Measurements from ENCODE around the gene IPPK.

The IPPK gene, protein sequence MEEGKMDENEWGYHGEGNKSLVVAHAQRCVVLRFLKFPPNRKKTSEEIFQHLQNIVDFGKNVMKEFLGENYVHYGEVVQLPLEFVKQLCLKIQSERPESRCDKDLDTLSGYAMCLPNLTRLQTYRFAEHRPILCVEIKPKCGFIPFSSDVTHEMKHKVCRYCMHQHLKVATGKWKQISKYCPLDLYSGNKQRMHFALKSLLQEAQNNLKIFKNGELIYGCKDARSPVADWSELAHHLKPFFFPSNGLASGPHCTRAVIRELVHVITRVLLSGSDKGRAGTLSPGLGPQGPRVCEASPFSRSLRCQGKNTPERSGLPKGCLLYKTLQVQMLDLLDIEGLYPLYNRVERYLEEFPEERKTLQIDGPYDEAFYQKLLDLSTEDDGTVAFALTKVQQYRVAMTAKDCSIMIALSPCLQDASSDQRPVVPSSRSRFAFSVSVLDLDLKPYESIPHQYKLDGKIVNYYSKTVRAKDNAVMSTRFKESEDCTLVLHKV

DNA sequence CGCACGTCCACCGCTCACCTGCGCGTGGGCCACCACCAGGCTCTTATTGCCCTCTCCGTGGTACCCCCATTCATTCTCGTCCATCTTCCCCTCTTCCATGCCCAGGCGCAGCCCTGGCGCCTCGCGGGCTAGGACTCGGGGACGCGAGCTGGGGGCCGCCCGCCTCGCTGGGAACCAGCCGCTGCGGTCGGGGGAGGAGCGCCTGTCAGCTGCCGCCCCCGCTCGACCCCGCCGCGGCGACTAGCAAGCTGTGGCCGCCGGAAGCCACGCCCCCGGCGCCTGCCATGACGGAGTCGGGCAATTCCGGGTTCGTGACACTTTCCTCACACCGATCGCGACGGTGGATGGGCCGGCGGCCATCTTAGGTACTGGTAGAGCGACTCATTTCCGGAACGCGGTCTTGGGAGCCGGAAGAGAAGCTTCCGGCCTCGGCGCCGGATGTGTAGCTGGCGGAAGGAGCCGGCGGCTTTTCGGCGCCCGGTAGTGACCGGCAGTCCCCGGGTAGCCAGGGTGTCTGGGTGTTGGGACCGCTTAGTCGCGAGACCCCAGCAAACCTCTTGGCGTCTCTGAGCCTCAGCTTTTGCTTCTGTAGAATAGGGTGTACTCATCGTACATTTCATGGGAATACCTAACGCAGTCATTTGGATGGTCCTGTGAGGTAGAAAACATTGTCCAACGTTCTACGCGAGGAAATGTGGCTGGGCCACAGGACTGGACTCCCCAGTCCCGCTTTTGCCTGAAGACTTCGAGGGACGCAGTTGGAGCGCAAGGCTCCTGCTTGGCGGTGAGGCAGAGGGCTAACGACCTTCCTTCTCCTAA is at the start of gene IPPK:
Gene IPPK, minus strand, starts transcription at position 242 of the 819 bp plus-strand sequence. Its CDS starts 143 bp downstream, at position 99.
- DNase-seq = peak; percentile 88

DNA sequence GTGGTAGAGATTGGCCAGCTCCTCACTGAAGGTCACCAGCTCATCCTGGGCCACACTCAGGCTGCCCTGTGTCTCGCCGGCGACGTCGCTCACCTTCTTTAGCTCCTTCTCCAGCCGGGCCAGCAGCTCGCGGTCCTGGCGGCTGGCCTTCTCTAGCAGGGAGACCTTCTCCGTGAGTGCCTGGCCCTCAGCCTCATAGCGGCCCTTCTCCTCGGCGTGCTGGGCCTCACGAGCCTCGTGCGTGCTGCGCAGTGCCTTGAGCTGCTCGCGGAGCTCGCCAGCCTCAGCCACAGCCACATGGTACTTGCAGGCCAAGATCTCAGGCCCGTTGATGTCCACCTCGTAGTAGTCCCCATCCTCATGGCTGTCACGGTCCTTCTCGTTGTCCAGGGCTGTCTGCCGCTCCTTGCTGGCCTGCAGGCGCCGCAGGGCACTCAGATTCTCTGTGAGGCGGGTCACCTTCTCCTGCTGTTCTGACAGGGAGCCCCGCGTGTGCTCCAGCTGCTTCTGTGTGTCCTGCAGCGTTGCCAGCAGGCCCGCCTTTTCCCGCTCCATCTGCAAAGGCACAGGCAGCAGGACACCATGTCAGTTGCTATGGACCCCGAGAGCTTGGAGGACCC is 49.2 kb upstream of the IPPK start:
- no peak for DNase-seq

DNA sequence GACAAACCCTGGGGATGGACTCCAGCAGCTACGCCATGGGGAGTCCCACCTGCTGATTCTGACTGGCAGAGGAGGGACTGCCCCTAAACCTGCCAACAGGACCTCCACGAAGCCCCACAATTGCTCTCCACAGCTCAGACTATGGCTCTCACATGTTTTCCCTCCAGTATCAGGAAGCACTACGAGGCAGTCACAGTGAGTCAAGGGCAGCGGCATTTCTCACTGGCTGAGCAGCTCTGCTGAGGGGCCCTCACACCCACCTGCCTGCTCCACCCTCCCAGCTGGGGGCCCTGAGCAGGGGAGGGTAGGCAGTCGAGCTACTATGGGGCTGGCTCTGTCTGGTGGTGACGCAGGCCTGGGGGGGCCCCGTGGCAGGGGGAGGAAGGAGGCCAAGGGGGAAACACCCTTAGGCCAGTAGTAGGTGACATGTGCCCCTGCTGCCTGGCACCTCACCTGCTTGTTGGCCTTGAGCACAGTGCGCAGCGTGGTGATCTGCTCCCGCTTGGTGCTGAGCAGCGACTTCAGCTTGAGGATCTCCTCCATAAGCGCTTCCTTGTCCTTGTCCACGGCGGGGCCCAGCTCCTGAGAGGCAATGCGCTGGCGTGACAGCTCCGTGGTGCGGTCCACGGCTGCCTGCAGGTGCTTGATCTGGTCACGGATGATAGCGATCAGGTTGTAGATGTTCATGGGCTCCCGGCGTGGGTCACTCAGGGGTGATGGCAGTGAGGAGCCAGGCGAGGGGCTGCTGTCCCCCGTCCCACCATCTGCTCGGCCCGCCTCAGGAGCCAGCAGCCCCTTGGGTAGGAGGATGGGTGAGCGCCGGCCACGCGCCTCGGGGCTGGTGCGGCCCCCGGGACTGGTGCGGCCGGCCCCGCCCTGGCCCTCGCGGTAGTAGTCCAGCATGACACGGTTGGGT is 48.4 kb upstream of the IPPK start:
- DNase-seq = no peak

DNA sequence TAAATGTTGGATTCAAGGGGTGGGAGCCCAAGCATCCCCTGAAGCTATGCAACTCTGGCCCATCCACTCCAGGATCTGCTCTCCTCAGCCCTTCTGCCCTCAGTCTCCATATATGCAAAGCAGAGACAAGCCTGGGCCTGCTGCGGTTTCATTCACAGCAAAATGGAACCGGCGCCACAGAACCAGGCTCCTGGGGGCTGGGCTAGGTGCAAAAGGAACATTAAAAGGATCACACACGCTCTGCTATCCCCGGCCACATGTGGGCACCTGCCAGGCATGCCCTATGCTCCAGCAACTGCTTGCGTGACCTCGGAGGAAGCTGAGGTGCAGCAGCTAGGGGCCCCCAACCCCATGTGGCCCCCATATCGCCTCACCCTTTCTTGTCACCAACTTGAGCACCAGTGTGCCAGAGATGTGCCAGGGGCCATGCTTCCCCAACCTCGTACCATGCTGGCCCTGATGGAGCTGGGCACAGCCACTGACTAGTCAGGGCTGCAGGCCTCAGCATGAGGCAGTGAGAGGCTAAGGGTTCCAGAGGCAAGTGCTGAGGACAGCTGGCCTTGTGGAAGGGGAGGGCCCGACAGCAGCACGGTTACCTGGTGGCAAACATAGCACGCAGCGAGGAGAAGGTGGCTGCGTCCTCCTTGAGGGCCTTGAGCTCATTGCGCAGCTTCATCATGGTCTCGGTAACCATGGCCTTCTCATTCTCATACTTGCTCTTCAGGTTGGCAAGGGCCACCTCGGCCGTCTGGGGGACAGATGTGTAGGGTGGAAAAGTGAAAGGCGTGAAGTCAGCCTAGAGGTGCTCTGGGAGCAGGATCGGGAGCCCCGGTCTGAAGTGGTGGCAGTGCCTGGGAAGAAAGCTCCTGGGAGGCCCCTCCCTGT is 47.5 kb upstream of the IPPK start:
- no peak for DNase-seq

DNA sequence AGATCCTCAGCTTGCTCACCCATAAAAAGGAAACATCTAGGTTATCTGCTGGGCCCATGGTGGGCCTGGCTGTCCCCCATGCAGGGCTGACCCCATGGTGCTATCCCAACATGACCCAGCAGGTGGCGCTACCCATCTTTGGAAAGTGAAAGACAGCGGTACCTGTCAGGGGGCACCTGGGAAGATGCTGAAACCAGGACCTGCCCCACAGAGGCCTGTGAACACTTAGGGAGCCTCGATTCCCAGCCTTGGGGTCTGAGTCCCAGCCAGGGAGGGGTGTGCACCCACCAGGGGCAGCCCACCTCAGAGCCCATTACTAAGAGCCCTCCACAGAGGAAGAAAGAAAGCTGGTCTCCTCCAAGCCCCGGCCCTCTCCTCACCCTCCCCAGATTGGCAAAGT is 46.6 kb upstream of the IPPK start:
- DNase-seq = peak; percentile 4

DNA sequence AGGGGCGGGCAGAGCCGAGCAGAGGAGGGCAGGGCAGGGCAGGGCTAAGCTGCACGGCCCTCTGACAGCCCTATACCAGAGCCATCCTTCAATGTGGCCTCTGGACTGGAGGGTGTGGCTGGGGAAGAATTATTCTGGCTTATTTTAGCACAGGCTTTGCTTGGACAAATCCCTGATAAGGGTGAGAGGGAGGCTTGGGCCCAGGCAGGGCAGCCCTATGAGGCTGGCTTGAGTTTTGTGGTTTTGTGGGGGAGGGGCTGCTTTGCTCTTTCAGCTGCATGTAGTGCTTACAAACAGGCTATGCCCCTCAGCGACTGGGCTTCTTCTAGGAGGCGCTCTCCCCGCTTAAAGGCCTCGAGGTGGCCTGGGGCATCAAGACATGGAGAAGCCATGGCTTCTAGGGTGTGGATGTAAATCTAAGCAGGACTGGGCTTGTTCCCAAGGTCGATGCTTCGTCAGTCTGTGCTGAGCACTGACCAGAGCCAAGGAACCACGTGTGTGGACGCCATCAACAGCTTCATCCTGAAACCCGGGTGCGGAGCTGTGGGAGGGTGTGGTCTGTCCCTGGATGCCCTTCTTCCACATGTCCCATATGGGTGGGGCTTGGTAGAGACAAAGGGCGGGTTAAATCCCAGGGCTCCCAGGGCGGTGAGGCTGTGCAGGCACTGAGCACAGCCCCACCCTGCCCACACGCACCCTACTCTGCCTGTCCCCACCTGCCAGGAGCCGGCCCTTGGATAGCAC is 45.7 kb upstream of the IPPK start:
- DNase-seq = no peak

DNA sequence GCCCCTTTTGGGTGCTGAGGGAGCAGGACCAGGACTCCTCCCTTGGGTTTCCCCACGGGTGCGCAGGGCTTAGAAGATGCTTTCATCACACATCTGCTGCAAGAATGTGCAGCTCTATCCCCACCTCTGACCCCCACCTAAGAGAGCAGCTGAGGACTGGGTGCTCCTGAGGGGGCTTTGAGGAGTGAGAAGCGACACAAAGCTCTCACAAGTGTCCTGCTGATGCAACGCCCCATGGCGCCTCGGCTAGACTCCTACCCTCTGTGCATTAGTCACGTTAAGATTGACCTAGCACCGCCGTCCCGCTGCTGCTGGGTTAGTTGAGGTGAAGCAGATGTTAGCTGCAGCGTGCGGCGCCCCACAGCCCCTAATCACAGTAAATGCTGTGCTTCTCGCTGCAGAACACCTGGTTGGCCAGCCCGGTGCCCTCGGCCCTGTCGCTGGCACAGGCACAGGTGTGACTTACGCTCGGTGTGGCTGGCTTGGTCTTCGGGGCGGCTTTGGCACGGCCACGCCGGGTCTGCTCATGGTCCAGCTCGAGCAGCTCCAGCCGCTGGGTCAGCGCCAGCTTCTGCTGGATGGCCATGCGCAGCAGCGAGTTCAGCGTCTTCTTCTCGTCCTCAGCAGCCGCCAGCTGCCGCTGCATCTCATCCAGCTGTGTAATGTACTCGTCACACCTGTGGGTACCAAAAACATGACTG is 45.0 kb upstream of the IPPK start:
- no peak for DNase-seq

DNA sequence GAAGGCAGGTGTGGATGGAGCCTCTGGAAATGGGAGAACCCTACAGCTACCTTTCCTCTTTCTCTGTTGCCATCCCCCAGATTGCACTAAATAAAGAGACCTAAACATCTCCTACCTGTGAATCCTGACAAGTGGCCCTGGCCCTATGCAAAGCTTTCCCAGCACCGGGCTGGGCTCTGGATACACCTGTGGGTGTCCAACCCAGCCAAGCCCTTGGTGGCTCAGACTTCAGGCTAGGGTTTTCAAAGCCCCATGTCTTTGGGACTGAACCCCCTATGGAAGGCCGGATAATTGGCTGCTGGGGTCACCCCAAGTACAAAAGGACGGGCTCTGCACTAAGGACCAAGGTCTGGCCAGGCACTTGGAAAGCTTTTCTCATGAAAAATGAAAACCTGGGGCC is 44.1 kb upstream of the IPPK start:
- DNase-seq = no peak

DNA sequence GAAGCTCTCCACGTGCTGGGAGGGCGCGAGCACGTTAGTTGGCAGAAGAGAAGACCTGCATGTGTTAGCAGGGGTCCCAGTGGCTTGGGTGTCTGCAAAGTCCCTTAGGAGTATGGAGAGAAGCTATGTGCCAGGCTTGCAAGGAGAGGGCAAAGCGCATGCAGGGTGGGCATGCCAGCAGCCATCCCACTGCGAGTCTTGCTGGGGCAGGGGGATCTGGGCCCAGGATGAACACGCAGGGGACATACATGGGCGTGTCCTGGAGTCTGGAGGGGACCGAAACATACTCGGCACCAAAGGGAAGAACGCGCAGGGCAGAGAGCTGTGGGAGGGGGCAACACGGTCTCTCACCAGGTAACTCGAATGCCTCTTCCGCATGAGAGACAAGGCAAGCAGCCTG is 43.6 kb upstream of the IPPK start:
- DNase-seq = no peak

DNA sequence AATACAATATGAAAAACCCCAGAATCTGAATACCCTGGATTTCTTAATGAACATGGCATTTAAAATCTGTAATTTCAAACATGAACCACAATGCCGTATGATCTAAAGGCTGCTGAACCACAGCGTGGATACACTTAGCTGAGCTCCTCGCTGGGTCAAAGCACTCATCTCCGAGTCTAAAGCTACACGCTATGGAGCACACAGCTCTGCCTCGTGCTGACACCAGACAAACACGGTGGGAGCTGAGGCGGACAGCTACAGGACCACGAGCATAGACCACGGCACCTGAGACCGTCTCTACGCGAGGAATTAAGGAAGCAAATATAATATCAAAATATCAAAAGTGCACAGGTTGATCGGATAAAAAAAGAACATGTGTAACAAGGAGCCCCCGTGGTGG is 42.8 kb upstream of the IPPK start:
- DNase-seq = no peak

DNA sequence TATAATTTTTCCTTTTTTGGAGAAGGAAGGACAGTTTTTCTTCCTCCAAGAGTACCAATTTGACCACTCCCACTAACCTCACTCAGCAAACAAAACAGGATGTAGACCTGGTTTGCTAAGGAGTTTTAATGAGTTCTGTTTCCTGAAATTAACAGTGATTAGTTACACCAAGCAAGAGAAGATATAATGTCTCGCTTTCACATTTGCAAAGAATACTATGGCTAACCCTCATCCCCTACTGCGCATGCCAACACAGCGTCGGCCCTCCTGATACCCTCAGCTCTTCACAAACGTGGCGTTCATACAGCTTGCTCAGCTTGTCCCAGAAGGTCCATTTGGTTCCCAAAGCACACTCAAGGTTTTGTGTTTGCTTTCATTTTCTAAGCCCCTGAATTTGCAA is 41.9 kb upstream of the IPPK start:
- DNase-seq = no peak

DNA sequence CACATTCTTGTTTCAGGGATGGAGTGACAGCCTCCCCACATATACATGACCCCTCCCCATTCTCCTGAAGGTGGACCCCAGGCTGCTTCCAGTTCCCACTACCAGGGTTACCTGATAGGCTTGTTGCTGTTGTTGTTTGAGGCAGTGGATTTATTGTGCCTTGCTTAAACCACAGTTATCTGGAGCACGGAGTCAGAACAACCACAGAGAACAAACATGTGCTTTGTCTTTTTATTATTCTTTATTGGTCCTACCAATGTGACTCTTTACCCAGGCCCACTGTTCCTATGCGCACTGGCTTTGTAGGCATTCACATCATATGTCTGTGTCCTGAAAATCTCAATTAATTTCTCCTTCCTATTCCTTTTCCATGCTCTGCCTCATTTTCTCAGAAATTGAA is 41.2 kb upstream of the IPPK start:
- no peak for DNase-seq

DNA sequence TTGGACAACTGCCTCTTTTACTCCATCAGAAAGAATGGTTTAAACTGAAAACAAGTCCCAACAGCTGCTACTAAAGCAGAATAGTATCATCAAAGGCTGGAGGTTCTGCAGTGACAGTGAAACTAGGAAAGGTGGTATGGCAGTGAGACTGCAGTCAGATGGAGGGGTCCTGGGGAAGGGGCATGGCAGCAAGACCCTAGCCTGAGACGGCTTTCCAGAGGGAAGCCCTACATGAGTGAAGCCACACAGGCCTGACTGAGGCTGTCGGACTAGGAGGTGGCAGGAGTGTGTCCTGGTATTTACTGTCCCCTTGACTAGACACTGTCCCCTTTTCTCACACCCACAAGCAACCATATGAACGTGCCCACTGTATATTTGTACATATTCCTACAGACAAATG is 40.4 kb upstream of the IPPK start:
- no peak for DNase-seq

DNA sequence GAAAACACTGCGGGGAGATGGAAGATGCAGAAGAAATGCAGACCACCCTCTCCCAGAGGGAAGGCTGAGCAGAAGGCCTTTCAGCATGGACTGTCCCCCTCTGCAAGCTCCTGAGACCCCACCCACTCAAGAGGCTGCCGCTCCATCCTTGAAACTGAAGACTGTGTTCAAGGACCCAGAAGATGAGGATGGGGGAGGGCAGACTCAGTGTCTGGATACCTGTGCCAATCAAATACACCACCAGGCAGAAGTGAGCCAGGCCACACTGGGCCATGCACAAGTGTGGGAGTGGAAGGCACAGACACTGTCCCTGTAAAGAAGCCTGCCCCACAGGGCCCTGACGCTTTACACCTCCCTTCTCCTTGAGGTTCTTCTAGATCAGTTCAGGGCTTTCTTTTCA is 40.0 kb upstream of the IPPK start:
- DNase-seq = no peak

DNA sequence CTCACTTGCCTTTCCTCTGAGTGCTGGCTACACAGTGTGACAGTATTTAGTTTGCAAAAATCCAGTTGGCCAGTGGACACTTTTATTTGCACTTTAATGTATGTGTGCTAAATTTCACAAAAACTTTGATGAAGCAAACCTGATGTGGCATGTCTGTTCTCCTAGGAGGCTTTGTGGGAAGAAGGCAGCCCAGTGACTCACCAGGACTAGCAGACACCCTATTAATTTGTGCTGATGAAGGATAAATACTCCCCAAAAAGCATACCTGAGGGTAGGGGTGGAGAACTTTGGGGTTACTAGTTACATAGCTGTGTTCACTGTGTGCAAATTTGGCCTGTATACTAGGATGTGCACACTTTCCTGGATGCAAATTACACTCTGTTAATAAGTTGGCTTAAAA is 39.3 kb upstream of the IPPK start:
- DNase-seq = no peak

DNA sequence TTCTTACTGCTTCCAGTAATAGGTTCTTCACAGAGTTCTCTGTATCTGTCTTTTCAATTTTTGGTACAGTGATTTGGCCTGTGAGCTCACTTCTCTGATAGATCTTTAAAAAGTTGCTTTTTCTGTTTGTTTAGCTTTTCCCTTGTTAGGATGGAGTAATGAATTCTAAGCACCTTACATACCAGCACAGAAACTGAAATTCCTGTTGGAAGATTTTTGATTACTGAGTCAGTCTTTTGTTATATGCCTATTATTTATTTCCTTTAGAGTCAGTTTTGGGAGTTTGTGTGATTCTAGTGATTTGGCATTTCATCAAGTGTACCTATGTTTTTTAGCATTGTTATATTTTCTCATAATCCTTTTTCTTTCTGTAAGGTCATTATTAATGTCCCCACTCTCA is 37.6 kb upstream of the IPPK start:
- no peak for DNase-seq

DNA sequence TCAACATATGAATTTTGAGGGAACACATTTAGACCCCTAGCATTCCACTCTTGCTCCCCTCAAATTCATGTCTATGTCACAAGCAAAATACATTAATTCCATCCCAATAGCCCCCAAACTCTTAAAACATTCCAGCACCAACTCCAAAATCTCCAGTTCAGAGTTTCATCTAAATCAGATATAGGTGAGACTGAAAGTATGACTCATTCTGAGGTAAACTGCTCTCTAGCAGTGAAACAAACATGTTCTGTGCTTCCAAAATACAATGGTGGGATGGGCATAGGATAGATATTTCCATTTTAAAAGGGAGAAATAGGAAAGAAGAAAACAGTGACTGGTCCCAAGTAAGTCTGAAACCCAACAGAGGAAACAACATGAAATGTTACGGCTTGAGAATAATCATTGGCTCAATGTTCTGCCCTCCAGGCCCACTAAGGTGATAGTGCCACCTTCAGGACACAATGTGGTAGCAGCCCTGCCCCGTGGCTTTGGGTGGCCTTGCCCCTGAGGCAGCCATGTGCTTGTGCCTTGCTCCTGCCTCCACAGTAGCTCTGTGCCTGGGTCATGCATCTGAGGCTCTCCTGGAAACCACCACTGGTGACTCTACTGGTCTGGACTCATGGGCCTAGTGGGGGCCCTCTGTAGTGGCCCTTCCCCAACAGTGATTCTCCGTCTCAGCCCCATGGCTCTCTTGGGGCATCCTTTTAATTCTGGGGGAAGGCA is 36.4 kb upstream of the IPPK start:
- no peak for DNase-seq

DNA sequence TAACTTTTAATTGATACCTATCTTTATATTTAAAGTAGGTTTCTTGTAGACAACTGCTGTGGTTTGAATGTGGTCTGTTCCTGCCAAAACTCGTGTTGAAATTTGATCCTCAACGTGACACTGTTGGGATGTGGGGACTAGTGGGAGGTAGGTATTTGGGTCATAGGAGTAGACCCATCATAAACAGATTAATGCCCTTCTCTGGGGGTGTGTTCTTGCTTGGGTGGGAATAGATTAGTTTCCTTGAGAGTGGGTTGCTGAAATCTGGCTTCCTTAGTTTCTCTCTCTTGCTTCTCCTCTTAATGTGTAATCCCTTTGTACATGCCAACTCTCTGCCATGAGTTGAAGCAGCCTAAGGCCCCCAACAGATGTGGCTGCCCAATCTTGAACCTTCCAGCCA is 34.6 kb upstream of the IPPK start:
- no peak for DNase-seq

DNA sequence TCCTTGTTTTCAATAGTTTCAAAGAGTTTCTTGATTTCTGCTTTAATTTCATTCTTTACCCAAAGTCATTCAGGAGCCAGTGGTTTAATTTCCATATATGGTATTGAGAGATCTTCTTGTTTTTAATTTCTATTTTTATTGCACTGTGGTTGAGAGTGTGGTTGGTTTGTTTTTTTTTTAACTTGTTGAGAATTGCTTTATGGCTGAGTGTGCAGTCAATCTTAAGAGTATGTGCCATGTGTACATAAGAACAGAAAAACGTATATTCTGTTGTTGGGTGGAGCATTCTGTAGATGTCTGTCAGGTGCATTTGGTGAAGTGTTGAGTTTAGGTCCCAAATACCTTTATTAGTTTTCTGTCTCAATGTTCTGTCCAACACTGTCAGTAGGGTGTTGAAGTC is 26.7 kb upstream of the IPPK start:
- no peak for DNase-seq
